ENCODE measurements around the gene HDAC9.

DNA sequence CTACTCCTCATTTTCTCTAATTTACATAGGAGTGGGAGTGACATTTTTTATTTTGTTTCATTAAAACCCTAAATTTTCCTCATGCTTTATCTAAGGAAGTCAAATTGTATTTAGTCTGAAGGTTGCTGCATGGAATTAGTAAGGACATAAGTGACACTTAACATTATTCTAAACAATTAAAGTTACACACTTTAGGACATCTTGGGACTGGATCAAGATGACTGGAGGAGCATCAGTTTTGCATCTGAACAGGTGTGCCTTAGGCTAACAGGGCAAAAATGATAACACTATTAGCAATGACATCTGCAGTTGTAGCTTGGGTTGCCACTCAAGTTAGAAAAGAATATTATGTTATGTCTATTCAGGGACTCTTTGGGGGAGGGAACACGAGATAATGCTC lies 199.4 kb downstream of the HDAC9 start:
- no peak for TF ChIP-seq CTCF (IDR thresholded peaks at IDR 0.05)
- no peak for TF ChIP-seq EZH2 (IDR thresholded peaks at IDR 0.05)
